HepG2 (cell line): ENCODE results near the gene MTR. TPM values are rescaled to one million over a fixed set of nuclear protein-coding genes. Genes with fewer than 3 reads are reported as not detected.
A peak's percentile ranks its signal among the peaks of the same experiment; 100 is the strongest.

ENCODE experiments used
- ATF7 ChIP-seq, 2 experiments: fragments of 450-650 bp in 1 of 2; sonication (generic) in 1 of 2; formaldehyde crosslinking in 1 of 2; IDR thresholded peaks; 2 replicates each; pipeline versions ENCODE4 v1.4.0 to v1.6.1; 2016 to 2020; ENCODE audit warnings: antibody characterized with exemption in 1 of 2, mild to moderate bottlenecking in 1 of 2, missing genetic modification reagents in 1 of 2
- ATRX ChIP-seq: sonication (generic); formaldehyde crosslinking; IDR thresholded peaks from 2 replicates; pipeline ENCODE4 v1.4.0; 2020; ENCODE audit warnings: missing genetic modification reagents, borderline replicate concordance
- CTCF ChIP-seq: sonication (generic); formaldehyde crosslinking; IDR thresholded peaks from 2 replicates; pipeline ENCODE4 v1.5.0; 2020; ENCODE audit warnings: mild to moderate bottlenecking, missing genetic modification reagents, moderate library complexity
- KDM5A ChIP-seq: fragments of 200-600 bp; sonication (generic); IDR thresholded peaks from 2 replicates; pipeline ENCODE4 v1.7.0; 2018; ENCODE audit warnings: antibody characterized with exemption, mild to moderate bottlenecking, low read length, borderline replicate concordance
- MXD3 ChIP-seq: IDR thresholded peaks from 2 replicates; pipeline ENCODE4 v1.6.1; 2016; ENCODE audit warnings: mild to moderate bottlenecking, missing biosample characterization, missing genetic modification reagents
- NFIB ChIP-seq: sonication (generic); formaldehyde crosslinking; IDR thresholded peaks from 2 replicates; pipeline ENCODE4 v1.9.0; 2021; ENCODE audit warnings: missing genetic modification reagents, mild to moderate bottlenecking, borderline replicate concordance
- PAWR ChIP-seq: sonication (generic); formaldehyde crosslinking; IDR thresholded peaks from 2 replicates; pipeline ENCODE4 v1.4.0; 2020; ENCODE audit warnings: missing genetic modification reagents, mild to moderate bottlenecking, borderline replicate concordance
- PHB2 ChIP-seq: fragments of 450-650 bp; IDR thresholded peaks from 2 replicates; pipeline ENCODE4 v1.6.1; 2018; ENCODE audit not compliant: partially characterized antibody
- PHF8 ChIP-seq: sonication (generic); formaldehyde crosslinking; IDR thresholded peaks from 2 replicates; pipeline ENCODE4 v1.5.0; 2020; ENCODE audit warnings: missing genetic modification reagents
- RERE ChIP-seq: IDR thresholded peaks from 2 replicates; pipeline ENCODE4 v1.6.1; 2016; ENCODE audit warnings: low read depth, missing genetic modification reagents, missing compliant biosample characterization
- SALL1 ChIP-seq: sonication (generic); formaldehyde crosslinking; IDR thresholded peaks from 2 replicates; pipeline ENCODE4 v1.8.0; 2022; ENCODE audit warnings: mild to moderate bottlenecking, missing genetic modification reagents
- SMAD3 ChIP-seq: sonication (generic); formaldehyde crosslinking; IDR thresholded peaks from 2 replicates; pipeline ENCODE4 v1.4.0; 2020; ENCODE audit warnings: missing genetic modification reagents
- SOX6 ChIP-seq, 2 experiments: fragments of 450-650 bp in 1 of 2; sonication (generic) in 1 of 2; formaldehyde crosslinking in 1 of 2; IDR thresholded peaks; 2 replicates each; pipeline versions ENCODE4 v1.4.0 to v1.6.1; 2017 to 2020; ENCODE audit warnings: antibody characterized with exemption in 1 of 2, mild to moderate bottlenecking in 1 of 2, missing genetic modification reagents in 1 of 2
- ZFP1 ChIP-seq: IDR thresholded peaks from 2 replicates; pipeline ENCODE4 v1.6.1; 2016
- ZNF143 ChIP-seq: sonication (generic); formaldehyde crosslinking; IDR thresholded peaks from 2 replicates; pipeline ENCODE4 v1.4.0; 2020; ENCODE audit warnings: missing genetic modification reagents
- ZNF331 ChIP-seq: sonication (generic); formaldehyde crosslinking; IDR thresholded peaks from 2 replicates; pipeline ENCODE4 v1.4.0; 2020; ENCODE audit warnings: missing genetic modification reagents
- polyA plus RNA-seq, 8 experiments: library from polyadenylated mRNA; depleted of rRNA in 3 of 8; stranded (reverse) in 7 of 8; unstranded in 1 of 8; fragments of >200 nt; fragmentation: Illumina TruSeq in 4 of 8; extraction: Trizol in 4 of 8; gene quantifications; 2 replicates each; pipeline versions ENCODE4 v1.2.1 to v1.2.3, GENCODE V29; 2011 to 2016; ENCODE audit warnings: low read depth in 4 of 8, missing spikeins in 1 of 8, mixed read lengths in 1 of 8; ENCODE audit not compliant: insufficient read depth in 1 of 8
- total RNA-seq, 5 experiments: library from RNA; depleted of rRNA; stranded (reverse); fragments of >200 nt; fragmentation: Illumina TruSeq; extraction: Trizol; gene quantifications; 2 replicates each; pipeline ENCODE4 v1.2.3, GENCODE V29; 2016; ENCODE audit warnings: low read depth in 1 of 5
- TF ChIP-seq, protein P1 (sequence below): IDR thresholded peaks from 2 replicates; pipeline ENCODE4 v1.6.1; 2012; ENCODE audit warnings: inconsistent platforms

Gene MTR
- total and polyA plus RNA-seq, 2 of the 13 experiments (the other 11 are each of a cell fraction or from before 2014, with no cell fraction given), result 16.3 to 36.1 TPM

GRCh38 chr1:236753516-236753915 is 41.6 kb upstream of the MTR start (continued):
- TF ChIP-seq PAWR, result no peak
- TF ChIP-seq CTCF (CRISPR knock-in tag), result peak; percentile 86
- no peak for TF ChIP-seq PHB2
- no peak for TF ChIP-seq SOX6 (IDR thresholded peaks at IDR 0.05)
- 0 out of 2 replicates have a peak, but pooled peaks have one; percentile 20 for TF ChIP-seq SOX6 (CRISPR knock-in tag; IDR thresholded peaks at IDR 0.05)
- no peak for TF ChIP-seq SMAD3
- no peak for TF ChIP-seq MXD3 (CRISPR knock-in tag)
- no peak for TF ChIP-seq RERE
- no peak for TF ChIP-seq ATF7 (IDR thresholded peaks at IDR 0.05)
- TF ChIP-seq ATF7 (CRISPR knock-in tag; IDR thresholded peaks at IDR 0.05), result no peak
- TF ChIP-seq NFIB, result no peak
- TF ChIP-seq KDM5A, result no peak
- TF ChIP-seq ZNF143 (CRISPR knock-in tag), result no peak
- TF ChIP-seq ZFP1, result no peak
- 0 out of 2 replicates have a peak, but pooled peaks have one; percentile 27 for TF ChIP-seq ZNF331 (CRISPR knock-in tag)
- no peak for TF ChIP-seq ATRX (CRISPR knock-in tag)
- peak; percentile 63 for TF ChIP-seq SALL1 (CRISPR knock-in tag)
- no peak for TF ChIP-seq PHF8 (CRISPR knock-in tag)
- TF ChIP-seq, protein P1, sequence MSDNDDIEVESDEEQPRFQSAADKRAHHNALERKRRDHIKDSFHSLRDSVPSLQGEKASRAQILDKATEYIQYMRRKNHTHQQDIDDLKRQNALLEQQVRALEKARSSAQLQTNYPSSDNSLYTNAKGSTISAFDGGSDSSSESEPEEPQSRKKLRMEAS, result no peak
